Neuronal stem cell (in vitro differentiated cells): ENCODE data around the gene HOXA5.

Source experiments
- DNase-seq: peaks from one replicate; pipeline ENCODE4 v3.0.0-alpha.2; 2013; ENCODE audit warnings: low spot score
- H2AFZ ChIP-seq: one replicate; pipeline ENCODE4 v1.6.1; 2013; ENCODE audit warnings: mild to moderate bottlenecking, low read length, inconsistent platforms
- H2AK5ac ChIP-seq: 2 replicates; pipeline ENCODE4 v1.6.1; 2013; ENCODE audit warnings: low read depth, mild to moderate bottlenecking, inconsistent platforms, low read length, moderate library complexity, mixed read lengths
- H2BK120ac ChIP-seq: 2 replicates; pipeline ENCODE4 v1.6.1; 2013; ENCODE audit warnings: low read depth, mild to moderate bottlenecking, inconsistent platforms, low read length, moderate library complexity, mixed read lengths
- H2BK12ac ChIP-seq: one replicate; pipeline ENCODE4 v1.6.1; 2013; ENCODE audit warnings: low read length, inconsistent platforms
- H2BK15ac ChIP-seq: 2 replicates; pipeline ENCODE4 v1.6.1; 2013; ENCODE audit warnings: mild to moderate bottlenecking, low read length, inconsistent platforms, mixed read lengths
- H2BK5ac ChIP-seq: one replicate; pipeline ENCODE4 v1.6.1; 2013; ENCODE audit warnings: inconsistent platforms, mild to moderate bottlenecking, low read length, moderate library complexity
- H3K14ac ChIP-seq: one replicate; pipeline ENCODE4 v1.6.1; 2013; ENCODE audit warnings: low read length, inconsistent platforms
- H3K18ac ChIP-seq: 2 replicates; pipeline ENCODE4 v1.6.1; 2013; ENCODE audit warnings: low read length, inconsistent platforms
- H3K23ac ChIP-seq: 2 replicates; pipeline ENCODE4 v1.6.1; 2013; ENCODE audit warnings: low read depth, mild to moderate bottlenecking, mixed read lengths, low read length, inconsistent platforms; ENCODE audit not compliant: poor library complexity
- H3K27ac ChIP-seq: replicated peaks from 3 replicates; pipeline ENCODE4 v1.5.1; 2013; ENCODE audit warnings: low read length, inconsistent platforms
- H3K27me3 ChIP-seq, 3 experiments: 2 replicates each; pipeline ENCODE4 v1.6.1; 2013; ENCODE audit warnings: low read length in 3 of 3, mild to moderate bottlenecking in 2 of 3, inconsistent platforms in 1 of 3, low read depth in 1 of 3, mixed read lengths in 1 of 3, moderate library complexity in 1 of 3; ENCODE audit not compliant: control insufficient read depth in 3 of 3, insufficient read depth in 3 of 3
- H3K36me3 ChIP-seq, 2 donors: replicated peaks in 1 of 2; 2 replicates each; pipeline ENCODE4 v1.6.1; 2013; ENCODE audit warnings: low read length in 2 of 2; ENCODE audit not compliant: control insufficient read depth in 2 of 2, insufficient read depth in 2 of 2
- H3K4ac ChIP-seq: 2 replicates; pipeline ENCODE4 v1.6.1; 2013; ENCODE audit warnings: inconsistent platforms, mild to moderate bottlenecking, low read length, moderate library complexity
- H3K4me1 ChIP-seq, 2 donors: 1 replicate in 1 of 2; 2 replicates in 1 of 2; pipeline ENCODE4 v1.6.1; 2013; ENCODE audit warnings: low read length in 2 of 2, low read depth in 1 of 2; ENCODE audit not compliant: control insufficient read depth in 2 of 2, insufficient read depth in 1 of 2
- H3K4me2 ChIP-seq: one replicate; pipeline ENCODE4 v1.6.1; 2013; ENCODE audit warnings: mild to moderate bottlenecking, low read length, inconsistent platforms; ENCODE audit not compliant: insufficient read depth, poor library complexity, severe bottlenecking
- H3K4me3 ChIP-seq, 2 donors: 2 replicates each; pipeline ENCODE4 v1.5.1; 2013; ENCODE audit warnings: low read length in 2 of 2, mild to moderate bottlenecking in 2 of 2, inconsistent platforms in 1 of 2, moderate library complexity in 1 of 2
- H3K79me1 ChIP-seq: one replicate; pipeline ENCODE4 v1.6.1; 2013; ENCODE audit warnings: low read depth, mild to moderate bottlenecking, inconsistent platforms, low read length, moderate library complexity
- H3K9ac ChIP-seq: one replicate; pipeline ENCODE4 v1.6.1; 2013; ENCODE audit warnings: mild to moderate bottlenecking, low read depth, low read length, inconsistent platforms; ENCODE audit not compliant: poor library complexity
- H3K9me3 ChIP-seq, 2 donors: replicated peaks in 1 of 2; 2 replicates each; pipeline versions ENCODE3 to v1.6.1; 2013; ENCODE audit warnings: low read length in 2 of 2, mild to moderate bottlenecking in 2 of 2, inconsistent platforms in 1 of 2, low read depth in 1 of 2, mixed read lengths in 1 of 2, moderate library complexity in 1 of 2; ENCODE audit not compliant: control insufficient read depth in 2 of 2, insufficient read depth in 1 of 2
- H4K8ac ChIP-seq: one replicate; pipeline ENCODE4 v1.6.1; 2013; ENCODE audit warnings: low read depth, mild to moderate bottlenecking, inconsistent platforms, low read length, moderate library complexity
- H4K91ac ChIP-seq: one replicate; pipeline ENCODE4 v1.6.1; 2013; ENCODE audit warnings: low read length, low read depth, mild to moderate bottlenecking, inconsistent platforms; ENCODE audit not compliant: poor library complexity
- WGBS, 2 donors: extraction: QIAGEN DNeasy Blood & Tissue Kit; methylation state at CpG; one replicate each; pipeline ENCODE4 v1.1.7; 2013; ENCODE audit warnings: missing lambda C conversion rate in 2 of 2, mixed read lengths in 1 of 2; ENCODE audit not compliant: insufficient read length in 2 of 2, insufficient replicate concordance in 1 of 2; ENCODE audit errors: extremely low coverage in 2 of 2; 5-methylcytosine and 5-hydroxymethylcytosine counted together

HOXA5 gene

DNA sequence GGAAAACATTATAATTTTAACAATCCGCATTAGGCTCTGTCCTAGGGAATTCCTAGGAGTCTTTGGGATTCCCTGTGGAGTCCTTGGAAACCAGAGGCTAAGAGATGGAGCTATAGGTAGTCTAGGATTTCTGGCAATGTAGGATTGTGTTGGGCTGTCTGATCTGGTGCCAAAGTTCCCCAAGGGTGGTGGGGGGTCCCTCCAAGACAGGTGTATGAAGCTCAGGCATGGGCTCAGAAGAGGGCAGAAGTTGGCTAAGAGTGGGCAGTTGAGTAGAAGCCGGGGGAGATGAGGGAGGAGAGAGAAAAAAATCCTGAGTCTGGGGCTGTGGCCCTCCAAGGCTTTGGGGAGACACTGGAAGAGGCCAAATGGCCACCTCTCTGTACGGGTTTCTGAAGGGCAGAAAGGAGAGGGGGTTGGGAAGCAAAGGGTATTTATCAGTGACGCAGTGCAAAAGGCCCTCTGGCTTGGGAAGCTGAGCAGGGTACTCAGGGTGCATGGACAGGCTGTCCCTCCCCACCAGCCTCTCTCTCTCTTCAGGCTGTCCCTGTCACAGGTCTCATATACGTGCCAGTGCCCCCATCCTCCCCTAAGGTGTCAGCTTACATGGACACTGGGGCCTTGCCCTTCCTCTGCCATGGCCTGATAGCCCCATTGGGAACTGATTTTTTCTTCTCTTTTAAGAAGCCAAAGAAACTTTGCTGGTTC, 3.2 kb upstream of the HOXA5 start:
- Histone ChIP-seq H2AFZ (no peak overlapping the region), H3K18ac (no peak overlapping the region), H3K9ac (no peak overlapping the region), H3K4ac (no peak overlapping the region), H2BK5ac (no peak overlapping the region), H3K14ac (peak overlapping the region; percentile 31), H2BK120ac (no peak overlapping the region), H3K27me3 (peaks cover 72 to 99% (median 99%) of the 10 kb centered on the region in 3 experiments), H3K9me3 (peaks cover 3 to 26% of the 10 kb centered on the region in 2 donors), H3K4me1 (no peaks in the 10 kb centered on the region), H3K27ac (no peak overlapping the region), H3K4me2 (no peak overlapping the region), H3K79me1 (no peaks in the 10 kb centered on the region), H3K36me3 (no peaks in the 10 kb centered on the region), H3K4me3 (no peak overlapping the region), H4K91ac (no peak overlapping the region), H2BK15ac (no peak overlapping the region), H4K8ac (no peak overlapping the region), H2AK5ac (no peak overlapping the region), H2BK12ac (no peak overlapping the region), H3K23ac (no peak overlapping the region)
- WGBS, 2 donors: no CpG with 5 or more reads among the region's 5 CpGs
- no peak for DNase-seq

DNA sequence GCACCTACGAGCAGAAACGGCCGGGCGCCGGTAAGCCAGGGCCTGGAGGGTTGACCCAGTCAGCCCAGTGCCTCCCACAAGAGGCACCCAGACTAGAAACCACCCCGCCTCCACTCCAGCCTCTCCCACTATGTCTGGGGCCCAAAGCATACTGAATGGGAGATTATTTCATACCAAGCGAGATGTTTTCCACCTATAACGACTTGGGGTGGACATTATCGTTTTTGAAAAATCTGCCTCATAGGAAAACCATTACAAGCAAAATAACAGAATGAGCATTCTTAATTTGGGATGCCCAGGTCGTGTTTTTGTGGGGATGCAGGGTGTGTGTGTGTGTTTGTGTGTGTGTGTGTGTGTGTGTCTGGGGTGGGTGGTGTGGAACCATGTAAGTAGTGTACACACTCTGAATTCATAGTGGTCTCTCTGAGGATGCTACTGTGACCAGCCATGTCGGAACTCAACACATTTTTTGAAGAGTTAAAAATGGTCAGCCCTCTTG, 2.5 kb upstream of the HOXA5 start:
- no peak overlapping the region for H2BK5ac ChIP-seq
- no peak overlapping the region for H3K9ac ChIP-seq
- no peaks in the 10 kb centered on the region for H3K4me1 ChIP-seq
- peak overlapping the region; percentile 31 for H4K8ac ChIP-seq
- H2BK12ac ChIP-seq: no peak overlapping the region
- no peaks in the 10 kb centered on the region for H3K36me3 ChIP-seq
- no peak overlapping the region for H2BK15ac ChIP-seq
- no peak overlapping the region for H4K91ac ChIP-seq
- no peak overlapping the region for H3K27ac ChIP-seq
- no peak for DNase-seq
- H3K4me3 ChIP-seq: no peak overlapping the region
- H3K18ac ChIP-seq: no peak overlapping the region
- no peak overlapping the region for H3K4ac ChIP-seq
- H3K14ac ChIP-seq: no peak overlapping the region
- no peaks in the 10 kb centered on the region for H3K79me1 ChIP-seq
- no peak overlapping the region for H2AFZ ChIP-seq
- no peak overlapping the region for H2BK120ac ChIP-seq
- H2AK5ac ChIP-seq: no peak overlapping the region
- peak overlapping the region; percentile 17 for H3K23ac ChIP-seq
- peaks cover 3 to 21% of the 10 kb centered on the region in 2 donors for H3K9me3 ChIP-seq
- no peak overlapping the region for H3K4me2 ChIP-seq
- no CpG with 5 or more reads among the region's 11 CpGs for WGBS, 2 donors
- peaks cover 67 to 99% (median 99%) of the 10 kb centered on the region in 3 experiments for H3K27me3 ChIP-seq

DNA sequence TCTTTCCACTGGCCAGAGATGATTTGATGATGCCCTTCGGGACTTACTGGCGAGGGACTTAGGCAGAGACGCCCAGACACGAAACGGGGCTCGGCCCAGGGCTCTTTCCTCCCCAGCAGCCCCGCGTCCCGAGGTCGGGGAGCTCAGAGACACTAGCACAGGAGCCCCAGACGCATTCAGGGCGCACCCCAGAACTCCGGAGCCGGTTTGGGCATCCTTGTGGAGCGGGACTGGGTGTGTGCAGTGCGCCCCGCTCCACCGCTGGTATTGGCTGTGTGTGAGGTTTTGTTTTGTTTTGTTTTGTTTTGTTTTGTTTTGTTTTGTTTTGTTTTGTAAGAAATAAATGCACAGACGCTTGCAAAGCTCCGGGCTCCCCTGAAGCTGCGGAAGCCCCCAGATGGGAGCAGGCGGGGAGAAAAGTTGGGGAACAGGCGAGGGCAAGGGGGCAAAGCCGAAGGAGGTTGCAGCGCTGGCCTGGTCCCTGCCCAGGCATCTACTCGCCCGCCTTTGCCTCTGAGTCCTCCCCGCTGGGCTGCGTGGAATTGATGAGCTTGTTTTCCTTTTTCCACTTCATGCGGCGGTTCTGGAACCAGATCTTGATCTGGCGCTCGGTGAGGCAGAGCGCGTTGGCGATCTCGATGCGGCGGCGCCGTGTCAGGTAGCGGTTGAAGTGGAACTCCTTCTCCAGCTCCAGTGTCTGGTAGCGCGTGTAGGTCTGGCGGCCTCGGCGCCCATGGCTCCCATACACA, 1.9 kb upstream of the HOXA5 start:
- Histone ChIP-seq H3K27ac (no peak overlapping the region), H2BK12ac (no peak overlapping the region), H2BK5ac (no peak overlapping the region), H3K18ac (peak overlapping the region; percentile 8), H3K9me3 (peaks cover 3 to 23% of the 10 kb centered on the region in 2 donors), H2AFZ (peak overlapping the region; percentile 29), H3K9ac (no peak overlapping the region), H3K4me2 (no peak overlapping the region), H3K14ac (no peak overlapping the region), H4K8ac (peak overlapping the region; percentile 31), H3K4me1 (no peaks in the 10 kb centered on the region), H3K4me3 (no peak overlapping the region), H4K91ac (no peak overlapping the region), H2BK15ac (no peak overlapping the region), H3K36me3 (no peaks in the 10 kb centered on the region), H3K79me1 (no peaks in the 10 kb centered on the region), H2BK120ac (no peak overlapping the region), H3K4ac (no peak overlapping the region), H3K23ac (peak overlapping the region; percentile 17), H2AK5ac (no peak overlapping the region), H3K27me3 (peaks cover 64 to 99% (median 99%) of the 10 kb centered on the region in 3 experiments)
- WGBS, 2 donors: no CpG with 5 or more reads among the region's 47 CpGs
- no peak for DNase-seq

DNA sequence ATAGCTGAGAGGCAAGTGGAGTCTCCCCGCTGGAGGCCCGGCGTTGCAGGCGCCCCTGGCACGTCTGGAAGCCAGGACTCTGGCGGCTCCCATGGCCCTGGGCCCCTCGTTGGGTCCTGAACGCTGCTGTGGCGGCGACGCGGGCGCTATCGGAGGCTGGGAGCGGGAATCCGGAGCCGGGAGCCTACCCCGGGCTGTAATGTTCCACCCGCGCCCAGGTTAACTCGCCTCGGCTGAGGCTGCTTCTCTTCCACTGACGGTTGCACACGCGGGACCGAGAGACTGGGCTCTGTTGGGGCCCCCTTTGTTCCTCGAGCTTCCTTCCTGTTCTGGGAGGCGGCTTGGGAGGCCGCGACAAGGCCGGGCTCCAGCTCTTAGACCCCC, 1.3 kb upstream of the HOXA5 start:
- Histone ChIP-seq H3K4me1 (no peaks in the 10 kb centered on the region), H3K27me3 (peaks cover 63 to 99% (median 99%) of the 10 kb centered on the region in 3 experiments), H3K4me2 (no peak overlapping the region), H3K18ac (no peak overlapping the region), H4K91ac (no peak overlapping the region), H3K9ac (no peak overlapping the region), H3K14ac (no peak overlapping the region), H3K4me3 (no peak overlapping the region), H3K9me3 (peaks cover 3 to 20% of the 10 kb centered on the region in 2 donors), H3K36me3 (no peaks in the 10 kb centered on the region), H3K23ac (no peak overlapping the region), H3K79me1 (no peaks in the 10 kb centered on the region), H2BK5ac (no peak overlapping the region), H2AK5ac (no peak overlapping the region), H3K27ac (no peak overlapping the region), H2BK120ac (no peak overlapping the region), H2BK15ac (no peak overlapping the region), H2AFZ (peak overlapping the region; percentile 29), H2BK12ac (no peak overlapping the region), H4K8ac (no peak overlapping the region), H3K4ac (no peak overlapping the region)
- WGBS, 2 donors: no CpG with 5 or more reads among the region's 31 CpGs
- DNase-seq: no peak
